Fibroblast of pulmonary artery (primary cell): ENCODE measurements around the gene MRC2.

Experiments
- DNase-seq: peaks from one replicate; pipeline ENCODE4 v3.0.0-alpha.2; 2010; ENCODE audit warnings: low read depth
- H3K4me3 ChIP-seq: replicated peaks from 2 replicates; pipeline ENCODE4 v1.5.1; 2011; ENCODE audit warnings: low read depth, mild to moderate bottlenecking, control low read depth, low read length, moderate library complexity
- CTCF ChIP-seq: IDR thresholded peaks from 2 replicates; pipeline ENCODE4 v1.5.1; 2011; ENCODE audit warnings: mild to moderate bottlenecking, control low read depth, low read length, inconsistent platforms; ENCODE audit errors: missing control alignments

Gene MRC2

GRCh38 chr17:62725791-62726249 is 98.3 kb downstream of the MRC2 start:
- no peak for TF ChIP-seq CTCF
- H3K4me3 ChIP-seq, result no peak overlapping the region
- DNase-seq, result peak; percentile 58

- DNase-seq, result no peak
- no peak for TF ChIP-seq CTCF
- no peak overlapping the region for H3K4me3 ChIP-seq
Observed at GRCh38 chr17:62727916-62728672, 100.6 kb downstream of the MRC2 start.

- H3K4me3 ChIP-seq, result no peak overlapping the region
- DNase-seq, result no peak
- TF ChIP-seq CTCF, result no peak
Observed at GRCh38 chr17:62732125-62732524, 104.7 kb downstream of the MRC2 start.

GRCh38 chr17:62735044-62735651 is 107.7 kb downstream of the MRC2 start:
- no peak for TF ChIP-seq CTCF
- DNase-seq, result no peak
- H3K4me3 ChIP-seq, result no peak overlapping the region

- TF ChIP-seq CTCF, result no peak
- DNase-seq, result no peak
Observed at GRCh38 chr17:62737513-62737912, 110.0 kb downstream of the MRC2 start.

GRCh38 chr17:62738281-62738680 is 110.8 kb downstream of the MRC2 start:
- no peak for TF ChIP-seq CTCF
- no peak overlapping the region for H3K4me3 ChIP-seq
- no peak for DNase-seq

More at GRCh38 chr17:62737513-62737912, 110.0 kb downstream of the MRC2 start:
- H3K4me3 ChIP-seq, result no peak overlapping the region
